ENCODE data around the gene STX16.

The STX16 gene

GRCh38 chr20:58656831-58657230, 5.7 kb downstream of the STX16 start:
- H3K27me3 ChIP-seq (ENCODE audit: control insufficient read depth, insufficient read depth, low read length) = no peaks in the 10 kb centered on the region
- no peaks in the 10 kb centered on the region for H3K9me3 ChIP-seq (ENCODE audit: control insufficient read depth, insufficient read depth, low read length)
- no CpG with 5 or more reads among the region's 2 CpGs for WGBS (ENCODE audit: insufficient coverage, insufficient read length)
- no peaks in the 10 kb centered on the region for H3K36me3 ChIP-seq (ENCODE audit: control insufficient read depth, insufficient read depth, low read length)
- DNase-seq (ENCODE audit: low read depth, low spot score) = no peak
- H3K4me1 ChIP-seq (ENCODE audit: control insufficient read depth, insufficient read depth, low read length) = no peaks in the 10 kb centered on the region
- H3K4me3 ChIP-seq (ENCODE audit: low read length) = no peak overlapping the region
- no peak overlapping the region for H3K27ac ChIP-seq (ENCODE audit: low read length)

GRCh38 chr20:58657262-58657661, 6.2 kb downstream of the STX16 start:
- Histone ChIP-seq H3K27me3 (ENCODE audit: control insufficient read depth, insufficient read depth, low read length) (no peaks in the 10 kb centered on the region), H3K36me3 (ENCODE audit: control insufficient read depth, insufficient read depth, low read length) (no peaks in the 10 kb centered on the region), H3K9me3 (ENCODE audit: control insufficient read depth, insufficient read depth, low read length) (no peaks in the 10 kb centered on the region), H3K27ac (ENCODE audit: low read length) (no peak overlapping the region), H3K4me3 (ENCODE audit: low read length) (no peak overlapping the region), H3K4me1 (ENCODE audit: control insufficient read depth, insufficient read depth, low read length) (no peaks in the 10 kb centered on the region)
- WGBS (ENCODE audit: insufficient coverage, insufficient read length) = 100% methylated on average over 1 of the region's 2 CpGs
- no peak for DNase-seq (ENCODE audit: low read depth, low spot score)

GRCh38 chr20:58657986-58658385, 6.9 kb downstream of the STX16 start:
- Histone ChIP-seq H3K4me3 (ENCODE audit: low read length) (no peak overlapping the region), H3K9me3 (ENCODE audit: control insufficient read depth, insufficient read depth, low read length) (no peaks in the 10 kb centered on the region), H3K4me1 (ENCODE audit: control insufficient read depth, insufficient read depth, low read length) (no peaks in the 10 kb centered on the region), H3K27ac (ENCODE audit: low read length) (no peak overlapping the region), H3K27me3 (ENCODE audit: control insufficient read depth, insufficient read depth, low read length) (no peaks in the 10 kb centered on the region), H3K36me3 (ENCODE audit: control insufficient read depth, insufficient read depth, low read length) (no peaks in the 10 kb centered on the region)
- WGBS (ENCODE audit: insufficient coverage, insufficient read length) = no CpG with 5 or more reads among the region's 4 CpGs
- DNase-seq (ENCODE audit: low read depth, low spot score) = no peak

- H3K36me3 ChIP-seq (ENCODE audit: control insufficient read depth, insufficient read depth, low read length) = no peaks in the 10 kb centered on the region
- no peak overlapping the region for H3K27ac ChIP-seq (ENCODE audit: low read length)
- no peak overlapping the region for H3K4me3 ChIP-seq (ENCODE audit: low read length)
- no peaks in the 10 kb centered on the region for H3K9me3 ChIP-seq (ENCODE audit: control insufficient read depth, insufficient read depth, low read length)
- no peaks in the 10 kb centered on the region for H3K27me3 ChIP-seq (ENCODE audit: control insufficient read depth, insufficient read depth, low read length)
- H3K4me1 ChIP-seq (ENCODE audit: control insufficient read depth, insufficient read depth, low read length) = no peaks in the 10 kb centered on the region
- no CpG with 5 or more reads among the region's 4 CpGs for WGBS (ENCODE audit: insufficient coverage, insufficient read length)
- DNase-seq (ENCODE audit: low read depth, low spot score) = no peak
Measured at GRCh38 chr20:58658760-58659159, 7.7 kb downstream of the STX16 start.

GRCh38 chr20:58659841-58660240, 8.8 kb downstream of the STX16 start:
- no peaks in the 10 kb centered on the region for H3K9me3 ChIP-seq (ENCODE audit: control insufficient read depth, insufficient read depth, low read length)
- H3K4me1 ChIP-seq (ENCODE audit: control insufficient read depth, insufficient read depth, low read length) = no peaks in the 10 kb centered on the region
- no peaks in the 10 kb centered on the region for H3K27me3 ChIP-seq (ENCODE audit: control insufficient read depth, insufficient read depth, low read length)
- no peak for DNase-seq (ENCODE audit: low read depth, low spot score)
- no peak overlapping the region for H3K27ac ChIP-seq (ENCODE audit: low read length)
- H3K36me3 ChIP-seq (ENCODE audit: control insufficient read depth, insufficient read depth, low read length) = no peaks in the 10 kb centered on the region
- H3K4me3 ChIP-seq (ENCODE audit: low read length) = no peak overlapping the region
- WGBS (ENCODE audit: insufficient coverage, insufficient read length) = no CpG with 5 or more reads among the region's 3 CpGs

- peaks cover 4% of the 10 kb centered on the region; the same call in 1 of the 2 replicates for H3K4me1 ChIP-seq (ENCODE audit: control insufficient read depth, insufficient read depth, low read length)
- no peak for DNase-seq (ENCODE audit: low read depth, low spot score)
- WGBS (ENCODE audit: insufficient coverage, insufficient read length) = no CpG with 5 or more reads among the region's 14 CpGs
- H3K9me3 ChIP-seq (ENCODE audit: control insufficient read depth, insufficient read depth, low read length) = no peaks in the 10 kb centered on the region
- H3K27me3 ChIP-seq (ENCODE audit: control insufficient read depth, insufficient read depth, low read length) = no peaks in the 10 kb centered on the region
- H3K4me3 ChIP-seq (ENCODE audit: low read length) = no peak overlapping the region
- H3K27ac ChIP-seq (ENCODE audit: low read length) = no peak overlapping the region
- no peaks in the 10 kb centered on the region for H3K36me3 ChIP-seq (ENCODE audit: control insufficient read depth, insufficient read depth, low read length)
Measured at GRCh38 chr20:58660855-58661597, 9.9 kb downstream of the STX16 start.

GRCh38 chr20:58661598-58662473, 10.8 kb downstream of the STX16 start:
- no CpG with 5 or more reads among the region's 12 CpGs for WGBS (ENCODE audit: insufficient coverage, insufficient read length)
- H3K27me3 ChIP-seq (ENCODE audit: control insufficient read depth, insufficient read depth, low read length) = no peaks in the 10 kb centered on the region
- H3K27ac ChIP-seq (ENCODE audit: low read length) = no peak overlapping the region

GRCh38 chr20:58664331-58664730, 13.2 kb downstream of the STX16 start:
- Histone ChIP-seq H3K9me3 (ENCODE audit: control insufficient read depth, insufficient read depth, low read length) (no peaks in the 10 kb centered on the region), H3K4me1 (ENCODE audit: control insufficient read depth, insufficient read depth, low read length) (peaks cover 6% of the 10 kb centered on the region; the same call in 1 of the 2 replicates), H3K36me3 (ENCODE audit: control insufficient read depth, insufficient read depth, low read length) (no peaks in the 10 kb centered on the region), H3K27me3 (ENCODE audit: control insufficient read depth, insufficient read depth, low read length) (no peaks in the 10 kb centered on the region), H3K4me3 (ENCODE audit: low read length) (no peak overlapping the region), H3K27ac (ENCODE audit: low read length) (no peak overlapping the region)
- no CpG with 5 or more reads among the region's 2 CpGs for WGBS (ENCODE audit: insufficient coverage, insufficient read length)
- DNase-seq (ENCODE audit: low read depth, low spot score) = no peak

More at GRCh38 chr20:58661598-58662473, 10.8 kb downstream of the STX16 start:
- Histone ChIP-seq H3K9me3 (ENCODE audit: control insufficient read depth, insufficient read depth, low read length) (no peaks in the 10 kb centered on the region), H3K4me3 (ENCODE audit: low read length) (no peak overlapping the region), H3K4me1 (ENCODE audit: control insufficient read depth, insufficient read depth, low read length) (peaks cover 4% of the 10 kb centered on the region; the same call in 1 of the 2 replicates), H3K36me3 (ENCODE audit: control insufficient read depth, insufficient read depth, low read length) (no peaks in the 10 kb centered on the region)
- no peak for DNase-seq (ENCODE audit: low read depth, low spot score)

GRCh38 chr20:58664883-58665282, 13.8 kb downstream of the STX16 start:
- Histone ChIP-seq H3K9me3 (ENCODE audit: control insufficient read depth, insufficient read depth, low read length) (no peaks in the 10 kb centered on the region), H3K4me3 (ENCODE audit: low read length) (no peak overlapping the region), H3K4me1 (ENCODE audit: control insufficient read depth, insufficient read depth, low read length) (peaks cover 6% of the 10 kb centered on the region; the same call in 1 of the 2 replicates), H3K27ac (ENCODE audit: low read length) (no peak overlapping the region), H3K27me3 (ENCODE audit: control insufficient read depth, insufficient read depth, low read length) (no peaks in the 10 kb centered on the region), H3K36me3 (ENCODE audit: control insufficient read depth, insufficient read depth, low read length) (no peaks in the 10 kb centered on the region)
- 100% methylated on average over 1 of the region's 5 CpGs for WGBS (ENCODE audit: insufficient coverage, insufficient read length)
- DNase-seq (ENCODE audit: low read depth, low spot score) = no peak

- no CpG with 5 or more reads among the region's 11 CpGs for WGBS (ENCODE audit: insufficient coverage, insufficient read length)
- peaks cover 8% of the 10 kb centered on the region; the same call in 1 of the 2 replicates for H3K4me1 ChIP-seq (ENCODE audit: control insufficient read depth, insufficient read depth, low read length)
Measured at GRCh38 chr20:58665606-58666005, 14.5 kb downstream of the STX16 start.

More at GRCh38 chr20:58665606-58666005, 14.5 kb downstream of the STX16 start:
- Histone ChIP-seq H3K27ac (ENCODE audit: low read length) (no peak overlapping the region), H3K4me3 (ENCODE audit: low read length) (no peak overlapping the region), H3K27me3 (ENCODE audit: control insufficient read depth, insufficient read depth, low read length) (no peaks in the 10 kb centered on the region), H3K36me3 (ENCODE audit: control insufficient read depth, insufficient read depth, low read length) (no peaks in the 10 kb centered on the region), H3K9me3 (ENCODE audit: control insufficient read depth, insufficient read depth, low read length) (no peaks in the 10 kb centered on the region)
- DNase-seq (ENCODE audit: low read depth, low spot score) = no peak
